ENCODE measurements around the gene EPHB4.

The EPHB4 gene

GRCh38 chr7:100825215-100825671, 2.1 kb downstream of the EPHB4 start:
- Histone ChIP-seq H3K27me3 (replicated peaks; ENCODE audit: insufficient read depth, low read length) (peaks cover 84% of the 10 kb centered on the region), H3K36me3 (replicated peaks; ENCODE audit: insufficient read depth, low read length) (no peaks in the 10 kb centered on the region), H3K27ac (ENCODE audit: low read length) (no peak overlapping the region), H3K9me3 (replicated peaks; ENCODE audit: insufficient read depth, low read length) (no peaks in the 10 kb centered on the region), H3K9me2 (replicated peaks; ENCODE audit: insufficient read depth, low read length) (no peaks in the 10 kb centered on the region), H2AFZ (ENCODE audit: low read length) (no peak overlapping the region), H3K79me2 (ENCODE audit: low read length) (no peaks in the 10 kb centered on the region), H3K4me3 (ENCODE audit: low read length) (no peak overlapping the region), H4K20me1 (ENCODE audit: insufficient read depth, low read length) (no peaks in the 10 kb centered on the region), H3K4me1 (ENCODE audit: low read length) (no peaks in the 10 kb centered on the region), H3K9ac (ENCODE audit: low read length) (no peak overlapping the region), H3F3A (ENCODE audit: insufficient read depth, low read length) (no peaks in the 10 kb centered on the region), H3K4me2 (ENCODE audit: low read depth, low read length) (no peak overlapping the region)
- no peak for DNase-seq
- TF ChIP-seq CTCF (IDR thresholded peaks at IDR 0.05; ENCODE audit: low read length) (no peak), EZH2phosphoT487 (IDR thresholded peaks at IDR 0.05; ENCODE audit: low read length) (no peak), EZH2 (optimal IDR thresholded peaks at IDR 0.05; ENCODE audit: low read depth, low read length) (no peak)

- no peaks in the 10 kb centered on the region for H4K20me1 ChIP-seq (ENCODE audit: insufficient read depth, low read length)
- H3K36me3 ChIP-seq (replicated peaks; ENCODE audit: insufficient read depth, low read length) = no peaks in the 10 kb centered on the region
- H3K4me3 ChIP-seq (ENCODE audit: low read length) = no peak overlapping the region
- no peak overlapping the region for H3K4me2 ChIP-seq (ENCODE audit: low read depth, low read length)
- TF ChIP-seq EZH2 (optimal IDR thresholded peaks at IDR 0.05; ENCODE audit: low read depth, low read length) (no peak), CTCF (IDR thresholded peaks at IDR 0.05; ENCODE audit: low read length) (no peak), EZH2phosphoT487 (IDR thresholded peaks at IDR 0.05; ENCODE audit: low read length) (no peak)
- no peaks in the 10 kb centered on the region for H3K4me1 ChIP-seq (ENCODE audit: low read length)
- no peak overlapping the region for H2AFZ ChIP-seq (ENCODE audit: low read length)
- no peak for DNase-seq
- H3K9me2 ChIP-seq (replicated peaks; ENCODE audit: insufficient read depth, low read length) = no peaks in the 10 kb centered on the region
- H3K9ac ChIP-seq (ENCODE audit: low read length) = no peak overlapping the region
- no peak overlapping the region for H3K27ac ChIP-seq (ENCODE audit: low read length)
- H3K27me3 ChIP-seq (replicated peaks; ENCODE audit: insufficient read depth, low read length) = peaks cover 87% of the 10 kb centered on the region
- H3F3A ChIP-seq (ENCODE audit: insufficient read depth, low read length) = no peaks in the 10 kb centered on the region
- H3K9me3 ChIP-seq (replicated peaks; ENCODE audit: insufficient read depth, low read length) = no peaks in the 10 kb centered on the region
- no peaks in the 10 kb centered on the region for H3K79me2 ChIP-seq (ENCODE audit: low read length)
Measured at GRCh38 chr7:100824499-100825214, 2.7 kb downstream of the EPHB4 start.

GRCh38 chr7:100823534-100823933, 3.8 kb downstream of the EPHB4 start:
- TF ChIP-seq EZH2 (optimal IDR thresholded peaks at IDR 0.05; ENCODE audit: low read depth, low read length) = no peak
- Histone ChIP-seq H3K4me1 (ENCODE audit: low read length) (no peaks in the 10 kb centered on the region), H4K20me1 (ENCODE audit: insufficient read depth, low read length) (no peaks in the 10 kb centered on the region), H3K27me3 (replicated peaks; ENCODE audit: insufficient read depth, low read length) (peaks cover 91% of the 10 kb centered on the region), H3K9me2 (replicated peaks; ENCODE audit: insufficient read depth, low read length) (no peaks in the 10 kb centered on the region), H2AFZ (ENCODE audit: low read length) (no peak overlapping the region), H3K27ac (ENCODE audit: low read length) (no peak overlapping the region), H3K9me3 (replicated peaks; ENCODE audit: insufficient read depth, low read length) (no peaks in the 10 kb centered on the region), H3K4me2 (ENCODE audit: low read depth, low read length) (no peak overlapping the region), H3F3A (ENCODE audit: insufficient read depth, low read length) (no peaks in the 10 kb centered on the region), H3K4me3 (ENCODE audit: low read length) (no peak overlapping the region), H3K36me3 (replicated peaks; ENCODE audit: insufficient read depth, low read length) (no peaks in the 10 kb centered on the region), H3K9ac (ENCODE audit: low read length) (no peak overlapping the region), H3K79me2 (ENCODE audit: low read length) (no peaks in the 10 kb centered on the region)
- DNase-seq = no peak

GRCh38 chr7:100823140-100823525, 4.2 kb downstream of the EPHB4 start:
- Histone ChIP-seq H3K27ac (ENCODE audit: low read length) (no peak overlapping the region), H3K9me2 (replicated peaks; ENCODE audit: insufficient read depth, low read length) (no peaks in the 10 kb centered on the region), H3K9ac (ENCODE audit: low read length) (no peak overlapping the region), H4K20me1 (ENCODE audit: insufficient read depth, low read length) (no peaks in the 10 kb centered on the region), H3F3A (ENCODE audit: insufficient read depth, low read length) (no peaks in the 10 kb centered on the region), H3K4me1 (ENCODE audit: low read length) (no peaks in the 10 kb centered on the region), H3K79me2 (ENCODE audit: low read length) (no peaks in the 10 kb centered on the region), H3K9me3 (replicated peaks; ENCODE audit: insufficient read depth, low read length) (no peaks in the 10 kb centered on the region), H3K27me3 (replicated peaks; ENCODE audit: insufficient read depth, low read length) (peaks cover 91% of the 10 kb centered on the region), H3K36me3 (replicated peaks; ENCODE audit: insufficient read depth, low read length) (no peaks in the 10 kb centered on the region), H3K4me2 (ENCODE audit: low read depth, low read length) (no peak overlapping the region), H2AFZ (ENCODE audit: low read length) (no peak overlapping the region), H3K4me3 (ENCODE audit: low read length) (no peak overlapping the region)
- TF ChIP-seq EZH2phosphoT487 (IDR thresholded peaks at IDR 0.05; ENCODE audit: low read length) (no peak), EZH2 (optimal IDR thresholded peaks at IDR 0.05; ENCODE audit: low read depth, low read length) (no peak), CTCF (IDR thresholded peaks at IDR 0.05; ENCODE audit: low read length) (no peak)
- DNase-seq = no peak

All from MM.1S (cell line).